ENCODE data around the gene PTPRCAP.

- TF ChIP-seq CTCF (conservative IDR thresholded peaks at IDR 0.05; ENCODE audit: low read length) (no peak), EZH2phosphoT487 (IDR thresholded peaks at IDR 0.05; ENCODE audit: borderline replicate concordance) (no peak)
Observed at GRCh38 chr11:67453816-67454732, 16.6 kb upstream of the PTPRCAP start.

All from Loucy (cell line).